Right renal cortex interstitium (tissue), 3 donors: ENCODE data around the gene GOLT1B. TPM values are rescaled to one million over a fixed set of nuclear protein-coding genes. Genes with fewer than 3 reads are reported as not detected.

Source experiments
- DNase-seq, 3 donors: peaks; one replicate each; pipeline ENCODE4 v3.0.0-alpha.2; 2013; ENCODE audit warnings: low read depth in 3 of 3, low spot score in 2 of 3
- polyA plus RNA-seq, 3 donors: library from polyadenylated mRNA; unstranded; fragments of 120-200 nt; gene quantifications; one replicate each; pipeline ENCODE4 v1.2.1, GENCODE V29; 2013; ENCODE audit not compliant: insufficient read length in 3 of 3

Gene GOLT1B
- polyA plus RNA-seq, 3 donors = 36.6 to 42.2 (median 41.6) TPM

DNA sequence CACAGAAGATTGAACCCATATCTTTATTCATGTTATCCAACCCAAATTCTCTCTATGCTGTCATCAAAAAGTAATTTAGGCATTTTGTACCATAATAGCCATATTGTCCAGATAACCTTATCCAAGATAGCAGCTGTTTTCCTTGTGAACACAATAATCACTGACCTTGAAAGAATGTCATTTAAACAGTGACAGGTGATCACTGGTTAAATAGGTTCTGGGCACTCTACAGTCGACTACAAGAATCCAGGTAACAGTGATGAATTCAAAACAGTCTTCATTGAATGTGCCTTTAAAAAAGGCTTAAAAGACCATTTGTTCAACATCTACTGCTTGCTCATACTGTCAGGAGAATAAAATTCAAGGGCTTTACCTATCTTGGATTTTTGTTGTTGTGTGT lies 20.0 kb downstream of the GOLT1B start:
- DNase-seq = no peak

GRCh38 chr12:21523148-21523547 lies 21.6 kb downstream of the GOLT1B start:
- no peak for DNase-seq

DNA sequence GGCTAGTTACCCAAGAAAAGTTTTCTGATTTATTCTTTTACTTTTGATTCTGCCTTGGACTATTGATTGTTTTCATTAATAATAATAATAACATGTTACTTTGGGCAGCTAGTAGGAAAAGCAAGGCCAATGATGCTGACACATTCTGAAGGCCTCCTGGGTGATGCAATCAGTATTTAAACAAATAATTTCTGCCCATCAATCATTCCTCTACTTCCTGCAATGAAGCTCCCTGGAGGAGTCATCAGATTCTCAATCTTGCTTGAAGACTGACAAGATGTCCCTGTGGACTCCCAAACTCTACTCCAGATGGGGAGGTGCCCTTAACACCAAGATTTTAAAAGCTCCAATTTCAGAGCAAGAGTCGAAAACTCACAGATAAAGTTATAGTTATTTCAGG lies 24.5 kb downstream of the GOLT1B start, which contains the start of gene SPX:
SPX (plus strand) TSS at position 244 of the 400 bp plus-strand sequence. CDS start 177 bp downstream, outside the sequence.
- no peak for DNase-seq

DNA sequence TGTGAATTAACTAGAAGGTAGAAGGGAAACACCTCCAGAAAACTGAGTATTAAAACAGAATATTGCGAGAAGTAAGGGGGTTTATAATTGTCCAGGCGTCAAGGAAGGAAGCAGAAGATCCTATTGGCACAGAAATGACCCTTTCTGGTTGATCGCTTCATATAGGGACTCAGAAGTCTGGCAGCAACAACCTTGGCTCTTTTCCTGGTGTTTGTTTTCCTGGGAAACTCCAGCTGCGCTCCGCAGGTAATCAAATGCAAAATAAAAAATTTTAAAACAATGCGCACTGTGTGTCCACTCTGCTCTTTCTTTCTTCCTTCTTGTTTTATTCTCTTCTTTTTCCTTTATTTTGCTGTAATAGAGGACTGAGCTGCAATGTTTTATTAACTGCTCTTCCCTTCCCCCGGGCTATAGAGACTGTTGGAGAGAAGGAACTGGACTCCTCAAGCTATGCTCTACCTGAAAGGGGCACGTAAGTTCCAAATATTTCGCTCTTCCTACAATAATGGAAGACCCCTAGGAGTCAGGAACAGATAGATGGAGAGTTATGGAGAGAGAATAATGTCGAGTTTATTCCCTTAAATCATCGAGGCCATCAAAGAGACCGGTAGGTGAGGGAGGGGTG lies 25.2 kb downstream of the GOLT1B start:
- DNase-seq = no peak

DNA sequence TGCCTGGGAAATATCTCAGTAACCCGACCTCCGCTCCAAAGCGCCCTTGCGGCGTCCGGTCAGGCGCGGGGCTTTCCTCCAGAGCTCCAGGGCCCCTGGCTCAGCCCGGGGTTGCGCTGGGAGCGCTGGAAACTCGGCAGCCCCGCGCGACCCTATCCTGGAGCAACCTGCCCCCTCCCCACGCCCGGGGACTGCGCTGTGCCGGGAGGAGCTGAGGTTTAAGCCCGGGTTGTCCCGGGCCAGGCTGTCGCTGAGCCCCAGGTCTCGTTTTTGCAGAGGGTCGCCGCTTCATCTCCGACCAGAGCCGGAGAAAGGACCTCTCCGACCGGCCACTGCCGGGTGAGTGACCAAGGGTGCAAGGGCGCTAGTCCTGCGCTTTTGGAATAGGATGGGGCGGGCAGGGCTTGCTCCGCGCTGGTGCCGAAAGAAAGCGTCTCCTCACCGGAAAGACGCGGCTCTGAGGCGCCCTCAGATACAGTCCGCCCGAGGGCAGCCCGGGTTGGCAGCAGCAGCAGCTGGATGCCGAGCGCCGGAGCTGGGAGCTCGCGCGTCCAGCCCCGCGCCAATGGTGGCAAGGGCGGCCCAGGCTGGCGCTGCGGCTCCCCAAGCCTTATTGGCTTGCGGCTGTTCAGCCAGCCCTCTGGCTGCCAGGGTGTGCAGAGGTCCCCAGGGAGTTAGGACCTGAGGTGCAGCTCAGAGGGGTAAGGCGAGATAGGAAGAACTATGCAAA lies 26.0 kb downstream of the GOLT1B start:
- DNase-seq = peak in 1 of 3 donors; percentile 30

GRCh38 chr12:21528953-21529352 lies 27.4 kb downstream of the GOLT1B start:
- peak in 1 of 3 donors; percentile 51 for DNase-seq

DNA sequence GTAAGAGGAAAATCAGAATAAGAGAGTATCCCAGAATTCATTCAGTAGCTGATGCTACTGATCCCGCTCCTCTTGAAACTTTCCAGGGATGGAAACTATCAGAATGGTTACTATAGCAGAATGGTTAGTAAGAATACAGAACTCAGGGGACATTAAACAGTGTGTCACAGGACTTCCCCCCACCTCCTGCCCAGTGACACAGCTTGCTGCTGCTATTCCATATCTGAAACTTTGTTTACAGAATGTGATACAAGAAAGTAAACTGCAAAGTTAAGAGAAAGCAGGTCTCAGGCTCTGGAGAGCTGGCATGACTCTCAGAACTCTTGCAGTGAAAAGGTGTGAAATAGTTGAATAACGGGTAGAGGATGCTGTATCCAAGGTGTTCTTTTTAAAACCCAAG lies 27.9 kb downstream of the GOLT1B start:
- DNase-seq = no peak

DNA sequence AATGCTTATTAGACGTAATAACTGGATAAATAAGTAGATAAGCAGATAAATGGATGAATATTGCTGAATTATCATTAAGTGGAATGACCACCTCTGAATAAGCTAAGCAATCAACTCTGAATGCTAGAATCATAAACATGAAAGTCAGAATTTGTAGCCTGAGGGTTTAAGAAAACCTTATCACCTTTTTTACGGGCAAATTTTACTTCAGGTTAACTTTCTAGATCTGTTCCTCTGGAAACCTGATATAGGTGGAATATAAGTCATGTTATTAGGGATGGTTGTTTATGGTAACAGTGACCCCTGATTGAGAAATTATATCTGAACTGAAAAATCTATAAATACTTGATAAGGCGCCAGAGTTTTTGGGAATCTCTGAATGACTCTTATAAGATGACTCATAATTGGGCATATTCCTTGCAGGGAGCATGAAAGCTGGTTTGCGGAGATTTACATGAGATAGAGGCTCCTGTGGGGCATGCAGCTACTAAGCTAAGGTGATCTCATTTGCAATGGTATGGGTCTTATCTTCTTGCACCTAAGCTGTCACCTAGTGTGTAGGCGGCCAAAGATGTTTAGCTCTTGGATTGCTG lies 36.6 kb downstream of the GOLT1B start:
- no peak for DNase-seq

DNA sequence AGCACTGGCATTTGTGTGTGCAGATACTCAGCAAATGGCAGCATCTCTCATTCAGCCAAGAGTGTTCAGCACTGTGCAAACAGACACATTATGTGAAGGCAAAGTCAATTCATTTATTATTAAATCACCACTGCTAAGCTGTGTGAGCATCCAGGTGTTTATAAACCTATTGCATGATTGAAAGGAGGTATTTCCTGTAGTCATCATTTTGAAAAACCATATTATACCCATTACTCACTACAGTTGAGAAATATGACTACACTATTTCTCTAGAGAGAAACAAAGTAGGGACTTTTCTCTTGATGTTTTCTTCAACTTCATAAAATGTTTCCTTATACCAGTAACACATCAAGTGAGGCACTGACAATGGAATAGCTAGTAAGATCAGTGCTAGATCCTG lies 38.2 kb downstream of the GOLT1B start:
- DNase-seq = no peak

DNA sequence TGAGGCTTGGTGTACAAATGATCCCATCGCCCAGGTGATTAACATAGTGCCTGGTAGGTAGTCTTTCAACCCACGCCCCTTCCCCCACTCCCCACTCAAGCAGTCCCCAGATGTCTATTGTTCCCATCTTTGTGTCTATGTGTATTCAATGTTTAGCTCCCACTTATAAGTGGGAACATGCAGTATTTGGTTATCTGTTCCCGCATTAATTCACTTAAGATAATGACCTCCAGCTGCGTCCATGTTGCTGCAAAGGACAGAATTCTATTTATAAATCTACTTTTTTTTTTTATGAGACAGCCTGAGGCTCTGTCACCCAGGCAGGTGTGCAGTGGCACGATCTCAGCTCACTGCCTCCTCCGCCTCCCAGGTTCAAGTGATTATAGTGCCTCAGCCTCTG lies 40.2 kb downstream of the GOLT1B start:
- DNase-seq = no peak

DNA sequence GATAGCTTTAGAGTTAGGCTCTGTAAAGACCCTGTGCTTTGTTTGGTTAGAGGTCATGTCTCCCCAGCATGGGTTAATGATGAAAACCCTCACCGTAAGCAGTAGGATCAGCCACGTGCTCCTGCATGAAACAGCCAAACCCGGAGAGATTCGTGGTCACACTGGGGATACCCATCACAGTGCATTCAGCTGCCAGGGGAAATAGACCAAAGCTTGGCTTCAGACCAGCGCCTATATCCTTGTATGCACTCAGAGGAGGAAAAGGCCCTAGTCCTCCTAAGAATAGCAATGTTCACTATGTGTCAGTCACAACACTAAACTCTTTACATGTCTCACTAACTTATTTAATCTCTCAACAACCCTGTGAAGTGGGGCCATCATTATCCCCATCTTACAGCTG lies 40.8 kb downstream of the GOLT1B start:
- no peak for DNase-seq

DNA sequence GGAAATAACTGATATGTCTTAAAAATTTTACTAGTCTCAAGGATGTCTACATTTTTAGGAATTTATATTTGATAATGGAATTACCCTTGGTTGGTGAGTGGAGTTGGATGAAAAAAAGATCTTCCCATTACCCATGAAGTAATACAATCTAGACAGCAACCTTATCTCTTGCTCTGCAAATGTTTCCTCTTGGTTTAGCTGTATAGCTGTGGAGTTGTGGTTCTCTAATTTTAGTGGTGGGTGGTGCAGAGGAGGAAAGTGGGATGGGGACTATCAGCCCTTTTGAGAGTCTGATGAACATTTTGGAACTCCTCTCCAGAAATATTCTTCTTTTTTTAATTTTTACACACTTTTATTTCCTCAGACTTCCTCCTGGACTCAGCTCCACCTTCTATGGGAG lies 41.6 kb downstream of the GOLT1B start:
- no peak for DNase-seq

DNA sequence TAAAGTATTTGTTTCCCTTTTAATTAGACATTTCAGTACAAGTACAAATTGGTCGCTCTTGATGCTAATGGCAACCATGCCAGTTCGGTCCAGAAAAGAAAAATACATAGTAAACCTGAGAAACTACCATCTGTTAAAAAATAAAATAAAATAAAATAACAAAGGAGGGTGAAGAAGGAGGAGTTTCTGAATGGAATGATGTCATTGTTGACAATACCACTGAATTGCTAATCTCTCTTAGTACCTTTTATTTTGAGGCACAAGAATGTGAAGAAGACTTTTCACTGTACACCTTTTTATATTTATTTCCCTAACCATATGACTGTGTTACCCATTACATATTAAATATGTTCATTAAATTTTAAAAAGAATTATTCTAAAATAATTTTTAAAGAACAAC lies 44.0 kb downstream of the GOLT1B start:
- no peak for DNase-seq

DNA sequence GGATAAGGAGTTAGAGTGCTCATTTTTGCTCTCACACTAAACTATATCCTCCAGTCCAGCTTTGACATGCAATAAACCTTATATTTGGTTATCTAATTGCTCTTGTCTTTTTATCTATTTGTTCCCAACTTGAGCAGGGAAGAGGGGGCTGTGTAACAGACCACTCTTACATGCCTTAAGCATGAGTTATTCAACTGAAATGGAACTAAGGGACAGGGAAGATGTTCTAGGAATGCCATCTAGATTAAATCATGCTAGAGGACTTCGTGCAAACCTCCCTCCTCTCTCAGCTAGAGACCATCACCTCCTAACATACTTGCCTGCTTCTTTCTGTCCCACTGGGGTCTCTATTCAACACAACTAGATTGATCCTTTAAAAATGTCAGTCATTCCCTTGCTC lies 45.1 kb downstream of the GOLT1B start:
- no peak for DNase-seq

DNA sequence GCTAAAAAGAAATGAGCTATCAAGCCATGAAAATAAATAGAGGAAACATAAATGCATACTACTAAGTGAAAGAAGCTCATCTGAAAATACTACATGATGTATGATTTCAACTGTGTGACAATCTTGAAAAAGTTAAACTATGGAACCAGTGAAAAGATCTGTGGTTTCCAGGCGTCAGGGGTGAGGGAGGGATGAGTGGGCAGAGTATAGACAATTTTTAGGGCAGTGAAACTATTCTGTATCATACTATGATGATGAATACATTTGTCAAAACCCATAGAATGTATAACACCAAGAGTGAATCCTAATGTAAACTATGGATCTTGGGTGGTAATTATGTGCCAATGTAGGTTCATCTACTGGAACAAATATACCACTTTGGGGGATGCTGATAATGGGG lies 45.8 kb downstream of the GOLT1B start:
- no peak for DNase-seq

DNA sequence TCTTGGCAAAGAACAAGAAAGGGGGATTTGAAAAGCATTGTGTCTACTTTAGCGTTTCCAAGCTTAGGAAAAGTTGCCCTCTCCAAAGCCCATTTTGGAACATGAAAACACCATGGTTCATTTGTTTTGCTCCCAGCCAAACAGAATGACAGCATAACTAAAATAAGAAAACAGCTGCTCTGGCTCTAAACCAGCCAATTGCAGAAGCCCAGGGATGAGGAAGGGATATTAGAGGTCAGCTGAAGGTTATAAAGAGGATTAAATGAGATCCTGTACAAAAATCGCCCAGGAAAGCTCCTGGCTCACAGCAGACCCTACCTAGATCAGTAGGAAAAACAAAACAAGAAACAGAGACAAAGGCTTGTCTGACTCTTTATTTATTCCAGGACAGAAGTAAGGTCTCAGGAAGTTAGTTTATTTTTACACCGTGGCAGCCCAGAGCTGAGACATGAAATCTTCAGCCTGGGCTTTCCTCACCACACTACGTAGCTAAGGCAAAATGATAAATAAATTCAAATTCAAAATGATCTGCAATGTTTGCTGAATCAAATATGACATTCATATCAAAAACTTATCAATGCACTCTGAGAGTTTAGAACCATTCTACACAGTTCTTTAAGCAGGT lies 50.4 kb downstream of the GOLT1B start:
- no peak for DNase-seq

DNA sequence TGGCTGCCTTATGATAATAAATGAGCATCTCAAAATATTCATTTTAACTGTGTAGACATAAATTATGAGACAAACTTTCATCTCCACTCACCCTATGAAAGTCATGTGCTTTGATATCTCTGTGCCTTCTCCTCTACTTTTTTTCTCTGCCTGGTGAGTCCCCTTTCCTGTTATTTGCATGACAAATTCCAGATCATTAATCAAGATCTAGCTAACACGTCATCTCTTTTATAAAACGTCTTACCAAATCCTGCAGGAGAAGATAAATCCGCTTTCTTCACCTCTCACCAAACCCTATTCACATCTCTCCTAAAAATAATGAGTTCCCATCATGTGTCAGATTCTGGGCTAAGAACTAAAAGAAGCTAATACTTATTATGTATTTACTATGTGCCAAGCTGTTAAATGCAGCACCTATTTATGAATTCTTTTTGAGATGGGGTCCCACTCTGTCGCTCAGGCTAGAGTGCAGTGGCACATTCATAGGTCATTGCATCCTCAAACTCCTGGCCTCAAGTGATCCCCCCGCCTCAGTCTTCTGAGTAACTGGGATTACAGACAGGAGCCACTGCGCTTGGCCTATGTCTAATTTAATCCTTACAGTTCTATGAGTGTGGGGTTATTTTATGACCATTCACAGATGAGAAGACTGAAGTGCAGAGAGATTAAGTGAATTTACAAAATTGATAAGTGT lies 51.2 kb downstream of the GOLT1B start:
- DNase-seq = no peak

DNA sequence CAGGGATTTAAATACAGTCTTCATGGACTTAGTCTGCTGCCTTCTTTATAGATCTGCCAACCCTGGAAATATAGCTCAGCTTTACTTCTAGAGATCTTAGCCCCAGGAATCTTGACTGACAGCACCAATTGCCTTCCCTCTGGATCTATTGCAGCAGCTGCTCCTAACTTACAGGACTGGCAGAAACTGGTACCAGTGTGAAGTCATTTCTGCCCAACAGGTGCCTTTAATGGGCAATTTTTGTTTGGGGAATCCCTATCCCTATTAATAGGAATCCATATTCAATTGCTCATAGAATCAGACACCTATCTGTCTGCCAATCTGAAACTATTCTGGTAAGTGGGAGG lies 51.7 kb downstream of the GOLT1B start:
- DNase-seq = no peak

GRCh38 chr12:21558100-21558679 lies 56.6 kb downstream of the GOLT1B start:
- DNase-seq = no peak

DNA sequence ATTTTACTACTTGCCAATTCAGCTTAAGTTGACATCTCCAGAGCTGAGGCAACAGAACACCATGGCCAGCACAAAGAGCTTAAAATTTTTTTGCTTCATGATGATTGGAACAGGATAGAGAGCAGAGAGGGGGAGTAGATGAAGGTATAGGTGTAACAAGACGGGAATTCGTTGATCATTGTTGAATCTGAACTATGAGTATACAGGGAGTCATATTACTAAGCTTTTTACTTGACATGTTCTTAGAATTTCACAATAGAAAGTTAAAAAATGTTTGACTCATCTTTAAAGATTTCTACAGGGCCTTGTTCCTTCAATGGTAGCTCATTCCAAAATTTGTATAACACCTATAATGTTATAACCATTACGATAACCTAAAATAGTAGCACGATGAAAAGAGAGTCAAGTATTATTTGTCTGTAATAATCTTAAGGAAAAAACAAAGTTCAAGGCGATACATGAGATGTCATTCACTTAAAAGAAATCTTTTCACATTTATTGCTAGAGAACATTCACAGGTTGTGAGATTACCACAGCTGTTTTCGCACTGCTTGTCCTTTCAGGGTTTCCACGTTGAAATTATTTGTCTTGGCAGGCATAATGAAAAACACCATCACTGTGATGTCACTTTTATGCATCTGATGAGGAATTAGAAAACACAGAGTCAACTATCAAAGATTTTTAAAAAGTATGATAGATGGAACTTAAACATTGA lies 58.4 kb downstream of the GOLT1B start:
- DNase-seq = no peak
